ENCODE results near the gene CTNS.

The CTNS gene

DNA sequence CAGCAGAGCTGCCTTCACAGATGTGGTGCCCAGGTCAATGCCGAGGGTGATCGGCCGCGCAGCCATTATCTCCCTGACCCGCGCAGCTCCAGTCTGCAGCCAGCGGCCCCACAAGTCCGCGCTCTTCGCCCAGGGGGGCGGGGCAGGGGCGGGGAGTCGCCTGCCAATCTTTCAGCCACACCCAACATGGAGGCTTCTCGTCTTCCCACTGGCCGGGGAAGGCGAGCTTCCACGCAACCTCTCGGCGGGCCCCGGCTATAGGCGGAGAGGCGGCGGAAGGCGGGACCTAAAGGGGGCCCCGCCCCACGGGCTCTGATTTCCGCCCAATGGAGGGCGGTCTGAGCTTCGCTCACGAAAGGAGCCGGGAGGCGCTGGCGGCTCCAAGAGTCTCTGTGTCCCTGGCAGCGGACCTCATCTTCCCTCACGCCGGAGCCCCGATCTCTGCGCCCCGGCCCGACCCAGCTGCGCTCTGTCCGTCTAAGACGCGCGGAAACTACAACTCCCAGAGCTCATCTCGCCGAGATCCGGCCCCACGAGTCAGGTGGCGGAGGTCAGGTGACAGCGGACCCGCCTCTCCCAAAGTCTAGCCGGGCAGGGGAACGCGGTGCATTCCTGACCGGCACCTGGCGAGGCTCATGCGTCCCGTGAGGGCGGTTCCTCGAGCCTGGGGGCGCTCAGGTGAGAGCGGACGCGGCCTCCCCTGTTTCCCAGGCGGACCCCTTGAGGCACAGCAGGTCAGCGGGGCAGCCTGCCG, at the start of gene CTNS, which contains the start of gene SHPK:
Gene CTNS, plus strand, starts transcription at position 607 of the 754 bp plus-strand sequence. CDS start 3,447 bp downstream, outside the sequence.
Gene SHPK, minus strand, starts transcription at position 97 of the 754 bp plus-strand sequence. Its CDS starts 31 bp downstream, at position 66.
- peak within 1 kb of the TSS; percentile 80 for H3K9ac ChIP-seq (ENCODE audit: low read length)
- no peaks in the 10 kb centered on the region for H3K36me3 ChIP-seq (ENCODE audit: control insufficient read depth, insufficient read depth, low read length)
- peak within 1 kb of the TSS; percentile 98 for H3K27ac ChIP-seq (ENCODE audit: low read depth, low read length)
- H3K4me1 ChIP-seq (ENCODE audit: control insufficient read depth, insufficient read depth, low read length) = no peaks in the 10 kb centered on the region
- H3K27me3 ChIP-seq (ENCODE audit: control insufficient read depth, insufficient read depth, low read length) = no peaks in the 10 kb centered on the region
- H3K4me3 ChIP-seq (ENCODE audit: low read length) = peak within 1 kb of the TSS; percentile 98

- Histone ChIP-seq H3K4me1 (ENCODE audit: control insufficient read depth, insufficient read depth, low read length) (no peaks in the 10 kb centered on the region), H3K27me3 (ENCODE audit: control insufficient read depth, insufficient read depth, low read length) (no peaks in the 10 kb centered on the region), H3K36me3 (ENCODE audit: control insufficient read depth, insufficient read depth, low read length) (peaks cover 6% of the 10 kb centered on the region), H3K27ac (ENCODE audit: low read depth, low read length) (no peak overlapping the region), H3K9ac (ENCODE audit: low read length) (no peak overlapping the region), H3K4me3 (ENCODE audit: low read length) (no peak overlapping the region)
These were observed 46.8 kb upstream of the CTNS start for GRCh38 chr17:3589784-3590183.

GRCh38 chr17:3590231-3590630, 46.3 kb upstream of the CTNS start:
- H3K4me3 ChIP-seq (ENCODE audit: low read length) = no peak overlapping the region
- H3K4me1 ChIP-seq (ENCODE audit: control insufficient read depth, insufficient read depth, low read length) = no peaks in the 10 kb centered on the region
- H3K9ac ChIP-seq (ENCODE audit: low read length) = no peak overlapping the region
- H3K27ac ChIP-seq (ENCODE audit: low read depth, low read length) = no peak overlapping the region
- H3K27me3 ChIP-seq (ENCODE audit: control insufficient read depth, insufficient read depth, low read length) = no peaks in the 10 kb centered on the region
- H3K36me3 ChIP-seq (ENCODE audit: control insufficient read depth, insufficient read depth, low read length) = peaks cover 6% of the 10 kb centered on the region

DNA sequence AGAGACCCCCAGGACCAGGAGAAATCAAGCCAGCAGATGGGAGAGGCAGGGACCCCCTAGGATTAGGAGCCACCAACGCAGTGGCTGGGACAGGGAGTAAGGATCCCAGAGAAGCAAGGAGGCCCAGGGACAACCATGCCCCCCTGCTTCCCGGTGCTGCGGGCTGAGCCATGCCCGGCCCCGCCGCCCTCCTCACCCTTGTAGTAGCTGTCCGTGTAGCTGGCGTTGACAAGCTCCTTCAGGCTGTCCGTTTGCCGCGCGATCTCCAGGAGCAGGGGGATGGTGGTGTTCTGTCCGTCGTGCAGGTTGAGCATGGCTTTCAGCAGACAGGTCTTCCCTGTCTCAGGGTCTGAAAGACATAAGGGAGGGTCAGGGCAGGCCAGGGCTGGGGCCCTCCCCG, 45.8 kb upstream of the CTNS start:
- no peak overlapping the region for H3K9ac ChIP-seq (ENCODE audit: low read length)
- H3K36me3 ChIP-seq (ENCODE audit: control insufficient read depth, insufficient read depth, low read length) = peaks cover 6% of the 10 kb centered on the region
- H3K27ac ChIP-seq (ENCODE audit: low read depth, low read length) = no peak overlapping the region
- no peak overlapping the region for H3K4me3 ChIP-seq (ENCODE audit: low read length)
- H3K4me1 ChIP-seq (ENCODE audit: control insufficient read depth, insufficient read depth, low read length) = no peaks in the 10 kb centered on the region
- H3K27me3 ChIP-seq (ENCODE audit: control insufficient read depth, insufficient read depth, low read length) = no peaks in the 10 kb centered on the region

DNA sequence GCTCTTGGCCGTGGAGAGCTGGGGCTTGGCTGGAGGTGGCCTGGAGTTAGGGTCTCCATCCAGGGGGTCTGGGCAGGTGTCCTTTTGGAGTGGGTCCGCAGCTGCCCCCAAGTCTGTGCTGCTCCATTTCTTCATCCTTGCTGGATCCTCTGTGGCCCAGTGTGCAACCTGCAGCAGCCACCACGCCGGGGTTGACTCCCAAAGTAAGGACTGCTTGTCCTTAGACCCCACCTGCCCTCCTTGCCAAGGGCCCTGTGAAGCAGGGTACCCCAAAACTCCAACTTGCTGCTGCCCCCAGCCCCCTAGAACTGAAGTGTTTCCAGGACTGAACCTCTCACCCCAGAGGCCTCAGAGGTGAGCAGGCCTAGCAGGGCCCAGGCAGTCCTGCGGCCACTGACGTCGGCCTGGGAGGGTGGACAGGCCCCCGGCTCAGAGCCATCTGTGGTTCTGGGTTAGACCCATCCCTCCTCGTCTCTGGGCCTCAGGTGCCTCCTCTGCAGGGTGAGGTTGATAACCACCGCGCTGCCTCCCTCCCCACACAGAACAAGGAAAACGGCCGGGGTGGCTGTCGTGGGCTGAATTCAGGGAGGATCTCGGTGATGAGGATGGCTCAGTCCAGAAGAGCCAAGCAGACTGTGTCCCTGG, 44.2 kb upstream of the CTNS start:
- peaks cover 6% of the 10 kb centered on the region for H3K36me3 ChIP-seq (ENCODE audit: control insufficient read depth, insufficient read depth, low read length)
- H3K4me3 ChIP-seq (ENCODE audit: low read length) = no peak overlapping the region
- H3K27me3 ChIP-seq (ENCODE audit: control insufficient read depth, insufficient read depth, low read length) = no peaks in the 10 kb centered on the region
- H3K9ac ChIP-seq (ENCODE audit: low read length) = no peak overlapping the region
- H3K27ac ChIP-seq (ENCODE audit: low read depth, low read length) = no peak overlapping the region
- H3K4me1 ChIP-seq (ENCODE audit: control insufficient read depth, insufficient read depth, low read length) = no peaks in the 10 kb centered on the region

- Histone ChIP-seq H3K9ac (ENCODE audit: low read length) (no peak overlapping the region), H3K27me3 (ENCODE audit: control insufficient read depth, insufficient read depth, low read length) (no peaks in the 10 kb centered on the region), H3K36me3 (ENCODE audit: control insufficient read depth, insufficient read depth, low read length) (peaks cover 6% of the 10 kb centered on the region), H3K4me3 (ENCODE audit: low read length) (no peak overlapping the region), H3K4me1 (ENCODE audit: control insufficient read depth, insufficient read depth, low read length) (no peaks in the 10 kb centered on the region), H3K27ac (ENCODE audit: low read depth, low read length) (no peak overlapping the region)
These were observed 43.2 kb upstream of the CTNS start for GRCh38 chr17:3593384-3593783.

DNA sequence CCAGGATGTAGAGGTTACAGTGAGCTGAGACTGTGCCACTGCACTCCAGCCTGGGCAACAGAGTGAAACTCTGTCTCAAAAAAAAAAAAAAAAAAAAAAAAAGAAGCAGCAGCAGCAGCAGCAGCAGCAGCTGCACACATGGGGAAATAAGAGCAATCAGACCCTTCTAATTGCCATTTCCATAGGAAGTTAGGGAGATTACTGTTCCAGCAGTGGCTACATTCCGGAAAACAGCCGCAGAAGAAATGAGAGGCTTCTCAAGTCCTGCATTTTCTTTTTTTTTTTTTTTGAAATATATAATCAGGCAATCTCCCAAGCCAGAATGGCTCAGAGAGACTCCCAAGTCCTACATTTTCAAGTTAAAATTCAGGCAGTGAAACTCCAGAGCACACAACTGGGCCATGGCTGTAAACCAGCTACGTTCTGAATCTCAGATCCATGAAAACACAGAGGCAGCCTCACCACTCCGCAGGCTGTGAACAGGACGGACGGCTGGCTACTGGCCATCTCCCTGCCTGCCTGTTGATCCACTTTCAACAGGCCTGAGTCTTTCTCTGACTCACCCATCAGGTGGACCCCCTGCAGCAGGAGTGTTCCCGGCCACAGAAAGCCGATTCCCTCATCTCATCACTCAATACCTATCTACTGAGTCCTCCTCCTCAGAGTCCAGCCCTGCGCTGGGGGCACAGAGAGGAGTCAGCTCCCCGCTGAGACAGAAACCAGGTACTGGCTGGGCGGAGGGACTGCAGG, 42.3 kb upstream of the CTNS start:
- no peaks in the 10 kb centered on the region for H3K27me3 ChIP-seq (ENCODE audit: control insufficient read depth, insufficient read depth, low read length)
- no peak overlapping the region for H3K4me3 ChIP-seq (ENCODE audit: low read length)
- H3K4me1 ChIP-seq (ENCODE audit: control insufficient read depth, insufficient read depth, low read length) = no peaks in the 10 kb centered on the region
- H3K27ac ChIP-seq (ENCODE audit: low read depth, low read length) = no peak overlapping the region
- peaks cover 6% of the 10 kb centered on the region for H3K36me3 ChIP-seq (ENCODE audit: control insufficient read depth, insufficient read depth, low read length)
- no peak overlapping the region for H3K9ac ChIP-seq (ENCODE audit: low read length)

- H3K9ac ChIP-seq (ENCODE audit: low read length) = no peak overlapping the region
These were observed 41.6 kb upstream of the CTNS start for GRCh38 chr17:3594976-3595375.

GRCh38 chr17:3596804-3597464, 39.6 kb upstream of the CTNS start:
- Histone ChIP-seq H3K36me3 (ENCODE audit: control insufficient read depth, insufficient read depth, low read length) (no peaks in the 10 kb centered on the region), H3K27ac (ENCODE audit: low read depth, low read length) (no peak overlapping the region), H3K9ac (ENCODE audit: low read length) (no peak overlapping the region), H3K27me3 (ENCODE audit: control insufficient read depth, insufficient read depth, low read length) (no peaks in the 10 kb centered on the region), H3K4me1 (ENCODE audit: control insufficient read depth, insufficient read depth, low read length) (no peaks in the 10 kb centered on the region), H3K4me3 (ENCODE audit: low read length) (no peak overlapping the region)

More at GRCh38 chr17:3594976-3595375, 41.6 kb upstream of the CTNS start:
- H3K4me3 ChIP-seq (ENCODE audit: low read length) = no peak overlapping the region
- no peak overlapping the region for H3K27ac ChIP-seq (ENCODE audit: low read depth, low read length)
- no peaks in the 10 kb centered on the region for H3K4me1 ChIP-seq (ENCODE audit: control insufficient read depth, insufficient read depth, low read length)
- H3K36me3 ChIP-seq (ENCODE audit: control insufficient read depth, insufficient read depth, low read length) = peaks cover 4% of the 10 kb centered on the region
- no peaks in the 10 kb centered on the region for H3K27me3 ChIP-seq (ENCODE audit: control insufficient read depth, insufficient read depth, low read length)

GRCh38 chr17:3598078-3598477, 38.5 kb upstream of the CTNS start:
- Histone ChIP-seq H3K27ac (ENCODE audit: low read depth, low read length) (no peak overlapping the region), H3K4me3 (ENCODE audit: low read length) (no peak overlapping the region), H3K4me1 (ENCODE audit: control insufficient read depth, insufficient read depth, low read length) (no peaks in the 10 kb centered on the region), H3K36me3 (ENCODE audit: control insufficient read depth, insufficient read depth, low read length) (no peaks in the 10 kb centered on the region), H3K9ac (ENCODE audit: low read length) (no peak overlapping the region), H3K27me3 (ENCODE audit: control insufficient read depth, insufficient read depth, low read length) (no peaks in the 10 kb centered on the region)

- no peaks in the 10 kb centered on the region for H3K27me3 ChIP-seq (ENCODE audit: control insufficient read depth, insufficient read depth, low read length)
- H3K36me3 ChIP-seq (ENCODE audit: control insufficient read depth, insufficient read depth, low read length) = no peaks in the 10 kb centered on the region
- no peaks in the 10 kb centered on the region for H3K4me1 ChIP-seq (ENCODE audit: control insufficient read depth, insufficient read depth, low read length)
- H3K4me3 ChIP-seq (ENCODE audit: low read length) = no peak overlapping the region
- no peak overlapping the region for H3K9ac ChIP-seq (ENCODE audit: low read length)
- H3K27ac ChIP-seq (ENCODE audit: low read depth, low read length) = no peak overlapping the region
These were observed 35.9 kb upstream of the CTNS start for GRCh38 chr17:3600529-3601205.
